Lower lobe of right lung (tissue), 2 donors: ENCODE measurements around the gene HOXC5. TPM values are rescaled to one million over a fixed set of nuclear protein-coding genes. Genes with fewer than 3 reads are reported as not detected.

Source experiments
- ATAC-seq, 2 donors: fragments of 200-7000 bp; cut with Tn5 transposase; one replicate each; pipeline ENCODE4 v1.9.1; 2020 to 2022; ENCODE audit warnings: mild to moderate bottlenecking in 2 of 2, moderate library complexity in 2 of 2
- DNase-seq: peaks from one replicate; pipeline ENCODE4 v3.0.0-alpha.2; 2020
- H3K27ac ChIP-seq: fragments of 200-600 bp; one replicate; pipeline ENCODE4 v1.8.0; 2022
- H3K27me3 ChIP-seq: fragments of 200-600 bp; one replicate; pipeline ENCODE4 v1.8.0; 2022; ENCODE audit warnings: low read depth
- H3K36me3 ChIP-seq: fragments of 200-600 bp; one replicate; pipeline ENCODE4 v1.8.0; 2022; ENCODE audit warnings: mild to moderate bottlenecking
- H3K4me1 ChIP-seq: fragments of 200-600 bp; one replicate; pipeline ENCODE4 v1.8.0; 2022
- H3K4me3 ChIP-seq: fragments of 200-600 bp; one replicate; pipeline ENCODE4 v1.8.0; 2022; ENCODE audit warnings: mild to moderate bottlenecking
- H3K9me3 ChIP-seq: fragments of 200-600 bp; one replicate; pipeline ENCODE4 v1.8.0; 2022
- intact Hi-C: fragments of 100-400 bp; cut with DNase I; formaldehyde crosslinking; loops from one replicate; pipeline ENCODE4 v1.11.0; 2022
- total RNA-seq: library from RNA; stranded (reverse); fragmentation: NEBNext Ultra II Directional; extraction: Animal tissue kit (Norgen Biotek cat#: 25700); gene quantifications from one replicate; pipeline ENCODE4 v1.2.1, GENCODE V29; 2021
- TF ChIP-seq, protein P1 (sequence below): fragments of 200-600 bp; IDR thresholded peaks from one replicate; pipeline ENCODE4 v1.8.0; 2022; ENCODE audit warnings: antibody characterized with exemption, mild to moderate bottlenecking
- donor health status: DM: no; HTN: yes; CAD: no; lungs with severe emphysema.

HOXC5 gene
- total RNA-seq, 1 donor from 2014 or later = not detected

DNA sequence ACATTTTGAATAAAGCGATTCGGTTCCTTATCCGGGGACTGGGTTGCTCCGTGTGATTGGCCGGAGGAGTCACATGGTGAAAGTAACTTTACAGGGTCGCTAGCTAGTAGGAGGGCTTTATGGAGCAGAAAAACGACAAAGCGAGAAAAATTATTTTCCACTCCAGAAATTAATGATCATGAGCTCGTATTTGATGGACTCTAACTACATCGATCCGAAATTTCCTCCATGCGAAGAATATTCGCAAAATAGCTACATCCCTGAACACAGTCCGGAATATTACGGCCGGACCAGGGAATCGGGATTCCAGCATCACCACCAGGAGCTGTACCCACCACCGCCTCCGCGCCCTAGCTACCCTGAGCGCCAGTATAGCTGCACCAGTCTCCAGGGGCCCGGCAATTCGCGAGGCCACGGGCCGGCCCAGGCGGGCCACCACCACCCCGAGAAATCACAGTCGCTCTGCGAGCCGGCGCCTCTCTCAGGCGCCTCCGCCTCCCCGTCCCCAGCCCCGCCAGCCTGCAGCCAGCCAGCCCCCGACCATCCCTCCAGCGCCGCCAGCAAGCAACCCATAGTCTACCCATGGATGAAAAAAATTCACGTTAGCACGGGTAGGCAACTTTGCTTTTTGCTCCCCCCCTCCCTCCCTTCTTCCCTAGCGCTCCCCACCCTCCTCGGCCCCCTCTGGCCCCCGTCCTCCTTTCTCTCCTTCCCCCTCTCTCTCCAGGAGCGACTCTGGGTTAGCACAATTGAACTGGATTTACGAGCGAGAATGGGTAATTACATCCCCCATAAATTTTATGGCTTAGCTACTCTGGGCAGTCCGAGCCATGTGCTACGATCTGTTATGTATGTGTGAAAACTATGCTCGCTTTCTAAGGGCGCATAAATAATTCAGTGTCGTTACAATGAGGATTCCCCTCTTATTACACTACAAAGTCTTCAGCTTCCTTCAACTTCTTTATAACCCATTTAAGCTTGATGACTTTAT lies 21.2 kb downstream of the HOXC5 start, which contains the start of gene HOXC4:
Gene HOXC4, plus strand, starts transcription at position 85 of the 991 bp plus-strand sequence. Its CDS starts 88 bp downstream, at position 173.
- no peak for DNase-seq
- H3K4me1 ChIP-seq = no peaks in the 10 kb centered on the region

DNA sequence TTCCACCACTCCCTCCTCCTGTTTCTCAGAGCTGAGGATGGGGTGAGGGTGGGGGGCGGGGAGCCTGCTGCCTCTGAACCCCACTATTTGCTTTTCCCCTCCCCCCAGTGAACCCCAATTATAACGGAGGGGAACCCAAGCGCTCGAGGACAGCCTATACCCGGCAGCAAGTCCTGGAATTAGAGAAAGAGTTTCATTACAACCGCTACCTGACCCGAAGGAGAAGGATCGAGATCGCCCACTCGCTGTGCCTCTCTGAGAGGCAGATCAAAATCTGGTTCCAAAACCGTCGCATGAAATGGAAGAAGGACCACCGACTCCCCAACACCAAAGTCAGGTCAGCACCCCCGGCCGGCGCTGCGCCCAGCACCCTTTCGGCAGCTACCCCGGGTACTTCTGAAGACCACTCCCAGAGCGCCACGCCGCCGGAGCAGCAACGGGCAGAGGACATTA lies 21.9 kb downstream of the HOXC5 start:
- intact Hi-C loops = no loop called here

More for the DNA sequence above, 21.2 kb downstream of the HOXC5 start, which contains the start of gene HOXC4:
- Histone ChIP-seq H3K36me3 (no peaks in the 10 kb centered on the region), H3K27me3 (peaks cover 85% of the 10 kb centered on the region), H3K9me3 (no peaks in the 10 kb centered on the region), H3K4me3 (peak within 1 kb of the TSS; percentile 56), H3K27ac (peak within 1 kb of the TSS; percentile 60)
- TF ChIP-seq, protein P1, sequence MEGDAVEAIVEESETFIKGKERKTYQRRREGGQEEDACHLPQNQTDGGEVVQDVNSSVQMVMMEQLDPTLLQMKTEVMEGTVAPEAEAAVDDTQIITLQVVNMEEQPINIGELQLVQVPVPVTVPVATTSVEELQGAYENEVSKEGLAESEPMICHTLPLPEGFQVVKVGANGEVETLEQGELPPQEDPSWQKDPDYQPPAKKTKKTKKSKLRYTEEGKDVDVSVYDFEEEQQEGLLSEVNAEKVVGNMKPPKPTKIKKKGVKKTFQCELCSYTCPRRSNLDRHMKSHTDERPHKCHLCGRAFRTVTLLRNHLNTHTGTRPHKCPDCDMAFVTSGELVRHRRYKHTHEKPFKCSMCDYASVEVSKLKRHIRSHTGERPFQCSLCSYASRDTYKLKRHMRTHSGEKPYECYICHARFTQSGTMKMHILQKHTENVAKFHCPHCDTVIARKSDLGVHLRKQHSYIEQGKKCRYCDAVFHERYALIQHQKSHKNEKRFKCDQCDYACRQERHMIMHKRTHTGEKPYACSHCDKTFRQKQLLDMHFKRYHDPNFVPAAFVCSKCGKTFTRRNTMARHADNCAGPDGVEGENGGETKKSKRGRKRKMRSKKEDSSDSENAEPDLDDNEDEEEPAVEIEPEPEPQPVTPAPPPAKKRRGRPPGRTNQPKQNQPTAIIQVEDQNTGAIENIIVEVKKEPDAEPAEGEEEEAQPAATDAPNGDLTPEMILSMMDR = no peak
- ATAC-seq = peak; percentile 56 to 65
- intact Hi-C loops = no loop called here

DNA sequence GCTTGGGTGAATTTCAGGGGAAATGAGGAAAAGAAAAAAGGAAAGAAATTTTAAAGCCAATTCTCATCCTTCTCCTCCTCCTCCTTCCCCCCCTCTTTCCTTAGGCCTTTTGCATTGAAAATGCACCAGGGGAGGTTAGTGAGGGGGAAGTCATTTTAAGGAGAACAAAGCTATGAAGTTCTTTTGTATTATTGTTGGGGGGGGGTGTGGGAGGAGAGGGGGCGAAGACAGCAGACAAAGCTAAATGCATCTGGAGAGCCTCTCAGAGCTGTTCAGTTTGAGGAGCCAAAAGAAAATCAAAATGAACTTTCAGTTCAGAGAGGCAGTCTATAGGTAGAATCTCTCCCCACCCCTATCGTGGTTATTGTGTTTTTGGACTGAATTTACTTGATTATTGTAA lies 22.7 kb downstream of the HOXC5 start:
- TF ChIP-seq, protein P1 = no peak
- Histone ChIP-seq H3K9me3 (no peaks in the 10 kb centered on the region), H3K27me3 (peaks cover 80% of the 10 kb centered on the region), H3K4me3 (no peak overlapping the region), H3K4me1 (no peaks in the 10 kb centered on the region), H3K27ac (no peak overlapping the region), H3K36me3 (no peaks in the 10 kb centered on the region)
- intact Hi-C loops = no loop called here
- DNase-seq (no peak), ATAC-seq (no peak)

More for the DNA sequence above, 21.9 kb downstream of the HOXC5 start:
- H3K27ac ChIP-seq = no peak overlapping the region
- ATAC-seq (no peak), DNase-seq (no peak)
- no peaks in the 10 kb centered on the region for H3K9me3 ChIP-seq
- peaks cover 80% of the 10 kb centered on the region for H3K27me3 ChIP-seq
- TF ChIP-seq, protein P1 = no peak
- no peaks in the 10 kb centered on the region for H3K4me1 ChIP-seq
- no peaks in the 10 kb centered on the region for H3K36me3 ChIP-seq
- H3K4me3 ChIP-seq = peak overlapping the region; percentile 56

DNA sequence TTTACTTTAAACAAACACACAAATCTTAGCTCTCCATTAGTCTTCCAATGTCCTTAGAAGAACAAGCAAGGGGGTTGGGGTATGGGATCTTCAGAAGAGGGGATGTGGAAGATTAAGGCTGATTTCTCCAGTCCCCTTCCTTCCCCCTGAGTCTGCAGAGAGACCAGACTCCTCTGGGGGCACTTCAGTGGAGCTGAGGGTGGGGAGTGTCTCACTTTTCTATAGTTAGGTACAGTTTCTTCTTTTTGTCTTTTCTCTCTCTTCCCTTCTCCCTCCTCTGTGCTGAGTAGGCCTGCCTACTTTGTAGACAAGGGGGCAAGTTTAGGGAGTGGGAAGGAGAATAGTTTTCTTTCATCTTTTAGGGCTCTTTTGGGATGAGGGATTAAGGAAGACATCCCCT lies 23.3 kb downstream of the HOXC5 start:
- Histone ChIP-seq H3K27ac (no peak overlapping the region), H3K4me1 (no peaks in the 10 kb centered on the region), H3K4me3 (no peak overlapping the region), H3K9me3 (no peaks in the 10 kb centered on the region), H3K36me3 (no peaks in the 10 kb centered on the region), H3K27me3 (peaks cover 80% of the 10 kb centered on the region)
- TF ChIP-seq, protein P1 = no peak
- no peak for ATAC-seq
- DNase-seq = no peak
- intact Hi-C loops = no loop called here

DNA sequence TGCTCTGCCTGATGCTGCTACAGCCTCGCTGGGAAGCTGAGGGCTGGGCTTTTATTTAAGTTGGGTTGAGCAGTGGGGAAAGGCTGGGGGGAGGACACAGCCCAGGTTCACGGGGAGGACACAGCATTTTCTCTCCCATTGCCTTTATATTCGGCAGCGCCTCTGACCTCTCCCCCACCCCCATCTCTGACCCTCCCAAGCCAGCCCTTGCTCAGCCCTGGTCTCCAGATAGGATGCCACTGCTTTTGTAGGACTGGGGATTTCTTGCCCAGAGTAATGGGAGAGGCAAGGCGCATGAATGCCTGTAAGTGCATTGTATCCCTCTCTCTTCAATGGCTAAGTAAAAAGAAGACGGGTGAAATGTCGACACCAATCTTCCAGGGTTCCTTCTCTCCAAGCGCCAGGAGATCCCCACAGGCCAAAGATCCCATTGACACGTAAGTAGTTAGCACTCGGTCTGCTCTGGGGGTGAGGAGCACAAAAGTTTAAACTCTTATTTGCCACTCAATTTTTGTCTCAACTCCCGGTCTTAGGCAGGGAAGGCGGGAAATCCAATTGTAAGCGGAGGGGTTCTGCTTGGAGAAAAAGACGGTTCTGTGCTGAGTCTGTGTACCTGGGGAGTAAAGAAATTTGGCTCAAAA lies 25.4 kb downstream of the HOXC5 start:
- H3K27ac ChIP-seq = no peak overlapping the region
- H3K9me3 ChIP-seq = no peaks in the 10 kb centered on the region
- H3K36me3 ChIP-seq = no peaks in the 10 kb centered on the region
- no peak overlapping the region for H3K4me3 ChIP-seq
- DNase-seq (no peak), ATAC-seq (no peak)
- no peaks in the 10 kb centered on the region for H3K4me1 ChIP-seq
- intact Hi-C loops = no loop called here
- TF ChIP-seq, protein P1 = no peak
- H3K27me3 ChIP-seq = peaks cover 75% of the 10 kb centered on the region
